Liver (tissue), 9 donors: ENCODE results near the gene PDZK1. TPM values are rescaled to one million over a fixed set of nuclear protein-coding genes. Genes with fewer than 3 reads are reported as not detected.

Source experiments
- DNase-seq: peaks from one replicate; pipeline ENCODE4 v3.0.0-alpha.2; 2017; ENCODE audit warnings: low spot score
- H3K27ac ChIP-seq, 2 donors: one replicate each; pipeline ENCODE4 v1.7.0; 2013; ENCODE audit warnings: inconsistent platforms in 2 of 2, low read length in 2 of 2, control low read depth in 1 of 2, low read depth in 1 of 2, mild to moderate bottlenecking in 1 of 2
- H3K27me3 ChIP-seq, 4 donors: one replicate each; pipeline versions ENCODE4 v1.6.1 to v1.7.0; 2013; ENCODE audit warnings: low read length in 3 of 4, inconsistent platforms in 1 of 4, mild to moderate bottlenecking in 1 of 4, moderate library complexity in 1 of 4; ENCODE audit not compliant: control insufficient read depth in 4 of 4, insufficient read depth in 4 of 4
- H3K36me3 ChIP-seq, 4 donors: one replicate each; pipeline versions ENCODE4 v1.6.1 to v1.7.0; 2013; ENCODE audit warnings: low read length in 3 of 4, mild to moderate bottlenecking in 3 of 4, low read depth in 1 of 4, moderate library complexity in 1 of 4; ENCODE audit not compliant: control insufficient read depth in 4 of 4, insufficient read depth in 3 of 4
- H3K4me1 ChIP-seq, 4 donors: one replicate each; pipeline versions ENCODE4 v1.6.1 to v1.7.0; 2013; ENCODE audit warnings: low read length in 3 of 4, mild to moderate bottlenecking in 3 of 4, moderate library complexity in 1 of 4; ENCODE audit not compliant: control insufficient read depth in 4 of 4, insufficient read depth in 4 of 4
- H3K4me3 ChIP-seq, 3 donors: one replicate each; pipeline versions ENCODE4 v1.6.1 to v1.7.0; 2013; ENCODE audit warnings: low read length in 3 of 3, control low read depth in 1 of 3, low read depth in 1 of 3, mild to moderate bottlenecking in 1 of 3
- H3K9ac ChIP-seq, 2 donors: one replicate each; pipeline ENCODE4 v1.7.0; 2013; ENCODE audit warnings: low read length in 2 of 2, mild to moderate bottlenecking in 2 of 2, moderate library complexity in 2 of 2, control low read depth in 1 of 2, low read depth in 1 of 2
- H3K9me3 ChIP-seq, 4 donors: one replicate each; pipeline versions ENCODE4 v1.6.1 to v1.7.0; 2013; ENCODE audit warnings: low read length in 3 of 4; ENCODE audit not compliant: control insufficient read depth in 4 of 4
- CTCF ChIP-seq: fragments of 150-350 bp; IDR thresholded peaks from 2 replicates; pipeline ENCODE4 v1.5.1; 2017; ENCODE audit warnings: improper control_type of control experiment, low read depth, low read length; ENCODE audit not compliant: missing input control
- EGR1 ChIP-seq, 2 donors: IDR thresholded peaks; 2 replicates each; pipeline ENCODE4 v1.6.1; 2016 to 2018; ENCODE audit warnings: antibody characterized with exemption in 2 of 2, low read depth in 2 of 2
- FOXA1 ChIP-seq: IDR thresholded peaks from 2 replicates; pipeline ENCODE4 v1.6.1; 2016; ENCODE audit warnings: antibody characterized with exemption
- FOXA2 ChIP-seq: IDR thresholded peaks from 2 replicates; pipeline ENCODE4 v1.6.1; 2016; ENCODE audit warnings: antibody characterized with exemption
- GABPA ChIP-seq, 2 donors: IDR thresholded peaks in 1 of 2; conservative IDR thresholded peaks in 1 of 2; 2 replicates each; pipeline ENCODE4 v1.6.1; 2016; ENCODE audit warnings: antibody characterized with exemption in 2 of 2, mild to moderate bottlenecking in 1 of 2, moderate library complexity in 1 of 2
- HNF4A ChIP-seq, 2 donors: conservative IDR thresholded peaks; 2 replicates each; pipeline ENCODE4 v1.6.1; 2016; ENCODE audit warnings: antibody characterized with exemption in 2 of 2, mild to moderate bottlenecking in 2 of 2
- HNF4G ChIP-seq: IDR thresholded peaks from 2 replicates; pipeline ENCODE4 v1.6.1; 2016; ENCODE audit warnings: antibody characterized with exemption
- JUND ChIP-seq, 2 donors: IDR thresholded peaks; 2 replicates each; pipeline ENCODE4 v1.6.1; 2016; ENCODE audit warnings: antibody characterized with exemption in 2 of 2
- MAX ChIP-seq: IDR thresholded peaks from 2 replicates; pipeline ENCODE4 v1.6.1; 2016; ENCODE audit warnings: antibody characterized with exemption
- NR2F2 ChIP-seq: IDR thresholded peaks from 2 replicates; pipeline ENCODE4 v1.6.1; 2016; ENCODE audit warnings: antibody characterized with exemption
- RAD21 ChIP-seq, 2 donors: IDR thresholded peaks; 2 replicates each; pipeline ENCODE4 v1.6.1; 2016; ENCODE audit warnings: antibody characterized with exemption in 2 of 2, mild to moderate bottlenecking in 2 of 2
- REST ChIP-seq: IDR thresholded peaks from 2 replicates; pipeline ENCODE4 v1.6.1; 2016; ENCODE audit warnings: antibody characterized with exemption, mild to moderate bottlenecking
- RXRA ChIP-seq, 2 donors: IDR thresholded peaks; 2 replicates each; pipeline ENCODE4 v1.6.1; 2017 to 2018; ENCODE audit warnings: antibody characterized with exemption in 2 of 2, mild to moderate bottlenecking in 1 of 2
- SP1 ChIP-seq: IDR thresholded peaks from 2 replicates; pipeline ENCODE4 v1.6.1; 2018; ENCODE audit warnings: antibody characterized with exemption, mild to moderate bottlenecking
- TAF1 ChIP-seq: conservative IDR thresholded peaks from 2 replicates; pipeline ENCODE4 v1.6.1; 2016; ENCODE audit warnings: antibody characterized with exemption, mild to moderate bottlenecking
- YY1 ChIP-seq: IDR thresholded peaks from 2 replicates; pipeline ENCODE4 v1.6.1; 2016; ENCODE audit warnings: antibody characterized with exemption, mild to moderate bottlenecking
- WGBS: extraction: QIAGEN DNeasy Blood & Tissue Kit; methylation state at CpG from one replicate; pipeline ENCODE4 v1.1.7; 2013; 5-methylcytosine and 5-hydroxymethylcytosine counted together
- polyA plus RNA-seq, 2 donors: library from polyadenylated mRNA; stranded (reverse) in 1 of 2; unstranded in 1 of 2; fragments of 200-250 nt in 1 of 2; fragments of >200 nt in 1 of 2; fragmentation: Nextera tagmentation in 1 of 2; extraction: Ambion mirVana in 1 of 2; gene quantifications; one replicate each; pipeline versions ENCODE4 v1.2.1 to v1.2.3, GENCODE V29; 2013 to 2015
- total RNA-seq, 2 donors: library from RNA; depleted of rRNA; stranded (reverse); fragments of >200 nt; gene quantifications; one replicate each; pipeline ENCODE4 v1.2.3, GENCODE V29; 2014
- TF ChIP-seq, protein P1 (sequence below): IDR thresholded peaks from 2 replicates; pipeline ENCODE4 v1.6.1; 2016; ENCODE audit warnings: antibody characterized with exemption
- TF ChIP-seq, protein P2 (sequence below): IDR thresholded peaks from 2 replicates; pipeline ENCODE4 v1.6.1; 2016; ENCODE audit warnings: antibody characterized with exemption
- donor health status: healthy.
- donor health status: healthy.
- donor health status: healthy.
- donor health status: healthy.
- donor health status: healthy.

Gene PDZK1
- total and polyA plus RNA-seq, 4 donors, result 40.5 to 85.4 (median 60.6) TPM

- no peak for DNase-seq
- 40% methylated on average over 5 of the region's 5 CpGs for WGBS
- H3K27ac ChIP-seq, result peak overlapping the region; percentile 14 to 29
Measured at GRCh38 chr1:145729666-145730436, 22.7 kb upstream of the PDZK1 start.

More at GRCh38 chr1:145729666-145730436, 22.7 kb upstream of the PDZK1 start:
- H3K9me3 ChIP-seq, result no peaks in the 10 kb centered on the region
- H3K4me1 ChIP-seq, result peaks cover 0 to 8% (median 3%) of the 10 kb centered on the region in 4 donors
- H3K36me3 ChIP-seq, result no peaks in the 10 kb centered on the region
- TF ChIP-seq HNF4A (conservative IDR thresholded peaks at IDR 0.05) (peak; percentile 69 to 75), RXRA (IDR thresholded peaks at IDR 0.05) (peak; percentile 44 to 52), YY1 (no peak), TAF1 (no peak), HNF4G (peak; percentile 23), JUND (IDR thresholded peaks at IDR 0.05) (peak in 1 of 2 donors; percentile 20), EGR1 (IDR thresholded peaks at IDR 0.05; ENCODE audit: low read depth in 2 of 2) (no peak), MAX (no peak), RAD21 (IDR thresholded peaks at IDR 0.05) (peak; percentile 20 to 48), REST (no peak), FOXA1 (no peak), CTCF (peak; percentile 3), NR2F2 (no peak), GABPA (IDR thresholded peaks at IDR 0.05 in 1 of 2, conservative IDR thresholded peaks at IDR 0.05 in 1 of 2) (no peak), SP1 (peak; percentile 48), FOXA2 (no peak)
- TF ChIP-seq, protein P1, sequence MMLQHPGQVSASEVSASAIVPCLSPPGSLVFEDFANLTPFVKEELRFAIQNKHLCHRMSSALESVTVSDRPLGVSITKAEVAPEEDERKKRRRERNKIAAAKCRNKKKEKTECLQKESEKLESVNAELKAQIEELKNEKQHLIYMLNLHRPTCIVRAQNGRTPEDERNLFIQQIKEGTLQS, result no peak
- TF ChIP-seq, protein P2, sequence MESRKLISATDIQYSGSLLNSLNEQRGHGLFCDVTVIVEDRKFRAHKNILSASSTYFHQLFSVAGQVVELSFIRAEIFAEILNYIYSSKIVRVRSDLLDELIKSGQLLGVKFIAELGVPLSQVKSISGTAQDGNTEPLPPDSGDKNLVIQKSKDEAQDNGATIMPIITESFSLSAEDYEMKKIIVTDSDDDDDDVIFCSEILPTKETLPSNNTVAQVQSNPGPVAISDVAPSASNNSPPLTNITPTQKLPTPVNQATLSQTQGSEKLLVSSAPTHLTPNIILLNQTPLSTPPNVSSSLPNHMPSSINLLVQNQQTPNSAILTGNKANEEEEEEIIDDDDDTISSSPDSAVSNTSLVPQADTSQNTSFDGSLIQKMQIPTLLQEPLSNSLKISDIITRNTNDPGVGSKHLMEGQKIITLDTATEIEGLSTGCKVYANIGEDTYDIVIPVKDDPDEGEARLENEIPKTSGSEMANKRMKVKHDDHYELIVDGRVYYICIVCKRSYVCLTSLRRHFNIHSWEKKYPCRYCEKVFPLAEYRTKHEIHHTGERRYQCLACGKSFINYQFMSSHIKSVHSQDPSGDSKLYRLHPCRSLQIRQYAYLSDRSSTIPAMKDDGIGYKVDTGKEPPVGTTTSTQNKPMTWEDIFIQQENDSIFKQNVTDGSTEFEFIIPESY, result no peak
- H3K9ac ChIP-seq, result no peak overlapping the region
- no peak overlapping the region for H3K4me3 ChIP-seq
- H3K27me3 ChIP-seq, result no peaks in the 10 kb centered on the region
